Ascending aorta (tissue), 2 donors: ENCODE data around the gene RGMA. TPM values are rescaled to one million over a fixed set of nuclear protein-coding genes. Genes with fewer than 3 reads are reported as not detected.

ENCODE experiments used
- DNase-seq, 2 donors: peaks; one replicate each; pipeline ENCODE4 v3.0.0-alpha.2; 2019; ENCODE audit warnings: low spot score in 2 of 2
- H3K27ac ChIP-seq, 2 donors: fragments of 200-600 bp; sonication (generic); one replicate each; pipeline ENCODE4 v1.5.1; 2016 to 2017; ENCODE audit warnings: mild to moderate bottlenecking in 1 of 2
- H3K27me3 ChIP-seq: fragments of 200-600 bp; sonication (generic); one replicate; pipeline ENCODE4 v1.5.1; 2017
- H3K36me3 ChIP-seq, 2 donors: fragments of 200-600 bp; sonication (generic); one replicate each; pipeline ENCODE4 v1.5.1; 2016
- H3K4me1 ChIP-seq, 2 donors: fragments of 200-600 bp; sonication (generic); one replicate each; pipeline ENCODE4 v1.5.1; 2016 to 2017; ENCODE audit warnings: mild to moderate bottlenecking in 1 of 2
- H3K4me3 ChIP-seq, 2 donors: fragments of 200-600 bp; sonication (generic); one replicate each; pipeline ENCODE4 v1.5.1; 2016 to 2017; ENCODE audit warnings: mild to moderate bottlenecking in 1 of 2
- H3K9me3 ChIP-seq, 2 donors: fragments of 200-600 bp; sonication (generic); one replicate each; pipeline ENCODE4 v1.5.1; 2016
- intact Hi-C: fragments of 100-400 bp; cut with DNase I; formaldehyde crosslinking; loops from one replicate; pipeline ENCODE4 v1.15.1; 2023
- total RNA-seq: library from RNA; depleted of rRNA; stranded (reverse); fragments of >200 nt; gene quantifications from one replicate; pipeline ENCODE4 v1.1.0, GENCODE V29; 2016
- TF ChIP-seq, protein P1 (sequence below), 3 experiments: fragments of 200-600 bp in 2 of 3; fragments of 450-650 bp in 1 of 3; sonication (generic) in 2 of 3; IDR thresholded peaks; one replicate each; pipeline ENCODE4 v1.5.1; 2016 to 2019; ENCODE audit warnings: antibody characterized with exemption in 3 of 3, mild to moderate bottlenecking in 1 of 3, moderate library complexity in 1 of 3

RGMA gene
- total RNA-seq, 1 donor from 2014 or later: 76.7 TPM

DNA sequence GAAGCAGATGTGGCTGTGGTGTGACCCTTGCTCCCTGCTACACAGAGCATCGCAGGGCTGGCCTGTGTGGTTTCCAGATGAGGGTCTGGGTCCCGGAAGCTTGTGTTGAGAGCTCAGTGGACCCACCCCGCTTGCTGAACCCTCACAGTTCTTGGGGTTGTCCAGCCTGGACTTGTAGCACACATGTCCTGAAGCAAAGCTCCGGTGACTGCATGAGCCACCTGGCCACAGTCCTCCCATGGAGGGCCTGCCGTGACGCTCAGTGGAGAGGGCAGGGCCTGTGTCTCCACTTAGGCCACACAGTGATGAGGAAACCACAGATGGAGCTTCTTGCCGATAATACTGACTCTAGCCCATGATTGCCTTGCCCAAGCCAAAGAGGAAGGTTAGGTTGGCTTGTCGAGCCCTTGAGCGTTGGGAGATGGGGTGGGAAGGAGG is 62.6 kb downstream of the RGMA start:
- H3K9me3 ChIP-seq: no peaks in the 10 kb centered on the region
- peaks cover 35 to 50% of the 10 kb centered on the region in 2 donors for H3K4me1 ChIP-seq
- TF ChIP-seq, protein P1, sequence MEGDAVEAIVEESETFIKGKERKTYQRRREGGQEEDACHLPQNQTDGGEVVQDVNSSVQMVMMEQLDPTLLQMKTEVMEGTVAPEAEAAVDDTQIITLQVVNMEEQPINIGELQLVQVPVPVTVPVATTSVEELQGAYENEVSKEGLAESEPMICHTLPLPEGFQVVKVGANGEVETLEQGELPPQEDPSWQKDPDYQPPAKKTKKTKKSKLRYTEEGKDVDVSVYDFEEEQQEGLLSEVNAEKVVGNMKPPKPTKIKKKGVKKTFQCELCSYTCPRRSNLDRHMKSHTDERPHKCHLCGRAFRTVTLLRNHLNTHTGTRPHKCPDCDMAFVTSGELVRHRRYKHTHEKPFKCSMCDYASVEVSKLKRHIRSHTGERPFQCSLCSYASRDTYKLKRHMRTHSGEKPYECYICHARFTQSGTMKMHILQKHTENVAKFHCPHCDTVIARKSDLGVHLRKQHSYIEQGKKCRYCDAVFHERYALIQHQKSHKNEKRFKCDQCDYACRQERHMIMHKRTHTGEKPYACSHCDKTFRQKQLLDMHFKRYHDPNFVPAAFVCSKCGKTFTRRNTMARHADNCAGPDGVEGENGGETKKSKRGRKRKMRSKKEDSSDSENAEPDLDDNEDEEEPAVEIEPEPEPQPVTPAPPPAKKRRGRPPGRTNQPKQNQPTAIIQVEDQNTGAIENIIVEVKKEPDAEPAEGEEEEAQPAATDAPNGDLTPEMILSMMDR (IDR thresholded peaks at IDR 0.05): no peak
- DNase-seq: peak in 1 of 2 donors; percentile 63
- intact Hi-C loops: loop anchor here (5.0 kb wide), 1 partner anchor 291 kb away; no protein-coding TSS in a partner anchor
- H3K4me3 ChIP-seq: no peak overlapping the region
- H3K27me3 ChIP-seq: no peaks in the 10 kb centered on the region
- peak overlapping the region; percentile 93 to 95 for H3K27ac ChIP-seq
- peaks cover 28 to 47% of the 10 kb centered on the region in 2 donors for H3K36me3 ChIP-seq

DNA sequence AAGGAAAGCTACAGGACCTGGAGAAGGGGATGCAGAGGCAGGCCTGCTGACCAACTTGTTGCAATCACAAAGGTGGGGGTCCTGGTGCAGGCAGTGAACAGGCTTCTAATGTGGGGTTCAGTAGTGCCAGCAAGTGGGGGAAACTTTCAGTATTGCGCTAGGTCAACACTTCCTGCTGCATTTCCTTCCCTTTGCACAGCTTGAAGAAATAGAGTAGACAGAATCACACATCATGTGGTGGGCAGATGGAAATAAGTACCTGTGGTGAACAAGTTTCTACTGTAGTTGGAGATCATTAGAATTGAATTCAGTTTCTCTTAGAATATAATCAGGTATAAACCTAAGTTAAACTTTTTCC is 63.4 kb downstream of the RGMA start:
- Histone ChIP-seq H3K4me1 (peaks cover 35 to 45% of the 10 kb centered on the region in 2 donors), H3K4me3 (no peak overlapping the region), H3K36me3 (peaks cover 31 to 52% of the 10 kb centered on the region in 2 donors), H3K27me3 (no peaks in the 10 kb centered on the region), H3K27ac (peak overlapping the region; percentile 93 to 95), H3K9me3 (no peaks in the 10 kb centered on the region)
- DNase-seq: no peak
- intact Hi-C loops: loop anchor here (5.0 kb wide), 1 partner anchor 292 kb away; no protein-coding TSS in a partner anchor
- TF ChIP-seq, protein P1 (IDR thresholded peaks at IDR 0.05): no peak

DNA sequence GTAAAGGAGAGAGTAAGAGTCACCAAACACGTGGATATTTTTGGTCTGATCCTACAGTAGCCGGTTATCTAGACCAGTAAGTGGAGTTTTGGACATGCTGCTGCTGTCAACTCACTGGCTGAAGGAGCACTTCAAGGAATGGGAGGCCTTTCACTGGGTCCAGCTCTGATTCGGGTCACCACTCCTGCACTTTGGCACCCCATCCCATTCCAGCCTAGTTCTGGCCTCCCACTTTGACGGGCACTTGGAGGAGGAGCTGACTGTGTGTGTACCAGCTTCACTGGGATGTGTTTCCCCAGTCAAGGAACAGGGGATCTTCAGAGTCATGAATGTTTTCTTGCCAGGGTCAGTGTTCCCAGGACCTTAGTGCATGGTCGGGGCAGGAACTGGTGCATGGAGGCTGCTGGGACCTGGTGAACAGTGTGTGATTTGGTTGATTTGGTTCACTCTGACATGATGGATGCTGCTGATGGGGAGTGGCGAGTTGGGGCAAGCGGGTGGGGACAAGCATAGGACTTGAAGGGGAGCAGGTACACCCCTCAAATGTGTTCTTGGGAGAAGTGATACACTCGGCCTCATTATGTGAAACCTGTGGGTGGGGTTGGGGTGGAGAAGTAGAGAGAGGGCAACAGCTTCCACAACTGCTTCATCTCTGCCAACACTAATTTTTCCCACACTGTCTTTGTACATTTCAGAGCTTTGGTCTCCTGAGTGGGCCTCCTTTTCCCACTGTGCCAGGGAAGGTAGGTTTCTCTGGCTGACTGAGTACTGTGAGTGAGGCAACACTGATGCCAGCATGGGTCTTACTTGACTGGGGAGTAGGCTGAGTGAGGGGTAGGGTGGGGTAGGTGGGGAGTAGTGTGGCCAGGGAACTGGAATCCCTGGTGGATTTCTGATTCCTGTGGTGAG is 64.0 kb downstream of the RGMA start:
- no peaks in the 10 kb centered on the region for H3K9me3 ChIP-seq
- no peak overlapping the region for H3K4me3 ChIP-seq
- H3K4me1 ChIP-seq: peaks cover 29 to 39% of the 10 kb centered on the region in 2 donors
- H3K27me3 ChIP-seq: no peaks in the 10 kb centered on the region
- intact Hi-C loops: loop anchor here (5.0 kb wide), 1 partner anchor 292 kb away; no protein-coding TSS in a partner anchor
- DNase-seq: peak in 1 of 2 donors; percentile 43
- TF ChIP-seq, protein P1 (IDR thresholded peaks at IDR 0.05): no peak
- H3K27ac ChIP-seq: peak overlapping the region; percentile 93 to 95
- H3K36me3 ChIP-seq: peaks cover 38 to 59% of the 10 kb centered on the region in 2 donors

DNA sequence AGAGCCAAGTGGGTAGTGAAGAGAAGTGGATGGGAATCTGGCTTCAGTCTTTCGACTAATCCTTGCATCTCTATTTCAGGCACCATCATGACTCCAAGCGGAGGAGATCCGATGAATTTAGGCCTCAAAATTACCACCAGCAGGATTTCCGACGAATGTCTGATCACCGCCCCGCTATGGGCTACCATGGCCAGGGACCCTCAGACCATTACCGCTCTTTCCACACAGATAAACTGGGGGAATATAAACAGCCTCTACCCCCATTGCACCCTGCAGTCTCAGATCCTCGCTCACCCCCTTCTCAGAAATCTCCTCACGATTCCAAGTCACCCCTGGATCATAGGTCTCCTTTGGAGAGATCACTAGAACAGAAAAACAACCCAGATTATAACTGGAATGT is 64.7 kb downstream of the RGMA start:
- Histone ChIP-seq H3K4me3 (no peak overlapping the region), H3K27me3 (no peaks in the 10 kb centered on the region), H3K27ac (peak overlapping the region in 1 of 2 donors; percentile 38), H3K4me1 (peaks cover 23 to 32% of the 10 kb centered on the region in 2 donors), H3K9me3 (no peaks in the 10 kb centered on the region), H3K36me3 (peaks cover 45 to 65% of the 10 kb centered on the region in 2 donors)
- intact Hi-C loops: no loop called here
- DNase-seq: peak in 1 of 2 donors; percentile 59
- TF ChIP-seq, protein P1 (IDR thresholded peaks at IDR 0.05): no peak

DNA sequence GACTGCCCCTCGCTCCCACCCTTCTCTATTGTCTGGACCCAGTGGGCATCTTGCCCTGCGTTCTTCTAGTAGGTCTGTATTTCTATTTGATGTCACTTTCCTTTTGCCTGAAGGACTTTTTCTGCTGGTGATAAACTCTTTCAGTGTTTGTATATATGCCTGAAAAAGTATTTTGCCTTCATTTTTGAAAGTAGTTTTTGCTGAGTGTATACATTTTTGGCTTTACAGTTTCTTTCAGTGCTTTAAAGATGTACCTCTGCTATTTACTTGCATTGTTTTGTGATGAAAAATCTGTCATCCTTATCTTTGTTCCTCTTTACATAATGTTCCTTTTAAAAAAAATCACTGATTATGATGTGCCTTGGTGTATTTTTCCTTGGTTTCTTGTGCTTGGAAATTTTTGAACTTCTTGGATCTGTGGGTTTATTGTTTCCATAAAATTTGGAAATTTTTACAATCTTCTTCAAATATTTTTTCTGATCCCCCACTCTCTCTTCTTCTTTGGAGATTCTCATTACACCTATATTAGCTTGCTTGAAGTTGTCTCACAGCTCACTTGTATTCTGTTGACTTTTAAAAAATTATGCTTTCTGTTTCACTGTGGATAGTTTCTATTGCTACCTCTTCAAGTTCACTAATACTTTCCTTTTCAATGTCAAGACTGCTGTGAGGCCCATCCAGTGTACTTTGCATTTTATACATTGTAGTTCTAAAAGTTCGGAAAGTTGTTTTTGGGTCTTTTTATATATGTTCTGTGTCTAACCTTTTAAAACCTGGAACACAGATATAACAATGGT is 67.8 kb downstream of the RGMA start:
- peaks cover 0 to 13% of the 10 kb centered on the region in 2 donors for H3K4me1 ChIP-seq
- H3K4me3 ChIP-seq: no peak overlapping the region
- TF ChIP-seq, protein P1 (IDR thresholded peaks at IDR 0.05): no peak
- DNase-seq: no peak
- intact Hi-C loops: no loop called here
- no peaks in the 10 kb centered on the region for H3K27me3 ChIP-seq
- peaks cover 56 to 85% of the 10 kb centered on the region in 2 donors for H3K36me3 ChIP-seq
- no peaks in the 10 kb centered on the region for H3K9me3 ChIP-seq
- H3K27ac ChIP-seq: no peak overlapping the region
